Ovary (tissue), 9 donors: ENCODE results near the gene POLR3K. TPM values are rescaled to one million over a fixed set of nuclear protein-coding genes. Genes with fewer than 3 reads are reported as not detected.

Experiments used
- DNase-seq, 5 donors: peaks; one replicate each; pipeline ENCODE4 v3.0.0-alpha.2; 2019 to 2020
- H3K27ac ChIP-seq, 2 donors: fragments of 200-600 bp; one replicate each; pipeline versions ENCODE4 v1.5.1 to v1.8.0; 2019 to 2022
- H3K27me3 ChIP-seq: fragments of 200-600 bp; one replicate; pipeline ENCODE4 v1.8.0; 2022
- H3K36me3 ChIP-seq: fragments of 200-600 bp; sonication (generic); one replicate; pipeline ENCODE4 v1.5.1; 2019
- H3K4me1 ChIP-seq: one replicate; pipeline ENCODE4 v1.8.1; 2013; ENCODE audit warnings: mild to moderate bottlenecking, moderate library complexity; ENCODE audit not compliant: insufficient read depth
- H3K4me3 ChIP-seq: fragments of 200-600 bp; sonication (generic); one replicate; pipeline ENCODE4 v1.5.1; 2017
- H3K9me3 ChIP-seq, 2 donors: fragments of 200-600 bp in 1 of 2; sonication (generic) in 1 of 2; one replicate each; pipeline versions ENCODE4 v1.5.1 to v1.8.1; 2013 to 2019; ENCODE audit warnings: mild to moderate bottlenecking in 1 of 2, moderate library complexity in 1 of 2
- EP300 ChIP-seq: sonication (generic); formaldehyde crosslinking; IDR thresholded peaks from one replicate; pipeline ENCODE4 v1.6.1; 2017; ENCODE audit warnings: antibody characterized with exemption
- POLR2A ChIP-seq: fragments of 450-650 bp; IDR thresholded peaks from one replicate; pipeline ENCODE4 v1.6.1; 2017; ENCODE audit warnings: antibody characterized with exemption, mild to moderate bottlenecking, moderate library complexity
- WGBS, 3 donors: extraction: QIAGEN DNeasy Blood & Tissue Kit in 1 of 3; methylation state at CpG; one replicate each; pipeline versions ENCODE4 v1.1.5 to v1.1.7; 2013 to 2017; 5-methylcytosine and 5-hydroxymethylcytosine counted together
- intact Hi-C, 4 donors: fragments of 100-400 bp; cut with DNase I; formaldehyde crosslinking; loops; one replicate each; pipeline versions ENCODE4 v1.11.0 to v1.15.1; 2022 to 2023
- polyA plus RNA-seq, 2 donors: library from polyadenylated mRNA; stranded (reverse); fragments of 200-250 nt in 1 of 2; fragments of 350-450 nt in 1 of 2; fragmentation: Illumina TruSeq in 1 of 2; extraction: RNeasy Lipid Tissue Mini Kit (QIAGEN cat#74804) in 1 of 2; gene quantifications; one replicate each; pipeline ENCODE4 v1.2.3, GENCODE V29; 2013 to 2014
- total RNA-seq, 7 donors: library from RNA; depleted of rRNA in 2 of 7; stranded (reverse); fragments of >200 nt in 2 of 7; fragmentation: NEBNext Ultra II Directional in 3 of 7; extraction: Animal tissue kit (Norgen Biotek cat#: 25700) in 3 of 7; gene quantifications; one replicate each; pipeline versions ENCODE4 v1.1.0 to v1.2.4, GENCODE V29; 2016 to 2023
- TF ChIP-seq, protein P1 (sequence below), 3 donors: fragments of 450-650 bp in 2 of 3; fragments of 200-600 bp in 1 of 3; IDR thresholded peaks; one replicate each; pipeline versions ENCODE4 v1.5.1 to v1.8.0; 2016 to 2022; ENCODE audit warnings: antibody characterized with exemption in 3 of 3, mild to moderate bottlenecking in 1 of 3
- donor health status: DM: no; HTN: no; CAD: no; lungs with moderate emphysema.
- donor health status: DM: no; HTN: no; CAD: no.
- donor health status: Bipolar disorder and iron deficiency.
- donor health status: DM: yes; HTN: yes; CAD: no.
- donor health status: DM: no; HTN: no; CAD: no.
- donor health status: DM: yes; HTN: yes; CAD: no.

Gene POLR3K
- total and polyA plus RNA-seq, 9 donors, result 3.7 to 11.9 (median 9.9) TPM

- peak; percentile 63 to 79 (median 71) for DNase-seq
- TF ChIP-seq, protein P1, sequence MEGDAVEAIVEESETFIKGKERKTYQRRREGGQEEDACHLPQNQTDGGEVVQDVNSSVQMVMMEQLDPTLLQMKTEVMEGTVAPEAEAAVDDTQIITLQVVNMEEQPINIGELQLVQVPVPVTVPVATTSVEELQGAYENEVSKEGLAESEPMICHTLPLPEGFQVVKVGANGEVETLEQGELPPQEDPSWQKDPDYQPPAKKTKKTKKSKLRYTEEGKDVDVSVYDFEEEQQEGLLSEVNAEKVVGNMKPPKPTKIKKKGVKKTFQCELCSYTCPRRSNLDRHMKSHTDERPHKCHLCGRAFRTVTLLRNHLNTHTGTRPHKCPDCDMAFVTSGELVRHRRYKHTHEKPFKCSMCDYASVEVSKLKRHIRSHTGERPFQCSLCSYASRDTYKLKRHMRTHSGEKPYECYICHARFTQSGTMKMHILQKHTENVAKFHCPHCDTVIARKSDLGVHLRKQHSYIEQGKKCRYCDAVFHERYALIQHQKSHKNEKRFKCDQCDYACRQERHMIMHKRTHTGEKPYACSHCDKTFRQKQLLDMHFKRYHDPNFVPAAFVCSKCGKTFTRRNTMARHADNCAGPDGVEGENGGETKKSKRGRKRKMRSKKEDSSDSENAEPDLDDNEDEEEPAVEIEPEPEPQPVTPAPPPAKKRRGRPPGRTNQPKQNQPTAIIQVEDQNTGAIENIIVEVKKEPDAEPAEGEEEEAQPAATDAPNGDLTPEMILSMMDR (IDR thresholded peaks at IDR 0.05), result no peak
- TF ChIP-seq EP300 (no peak), POLR2A (no peak)
- peaks cover 38% of the 10 kb centered on the region for H3K4me1 ChIP-seq
- 22 to 42% (median 30%) methylated on average over 33 to 62 of the region's 62 CpGs for WGBS, 3 donors
- H3K4me3 ChIP-seq, result peak within 1 kb of the TSS; percentile 53
- no peaks in the 10 kb centered on the region for H3K36me3 ChIP-seq
- no peaks in the 10 kb centered on the region for H3K27me3 ChIP-seq
- no peaks in the 10 kb centered on the region for H3K9me3 ChIP-seq
- intact Hi-C loops, result no loop called here
- peak within 1 kb of the TSS; percentile 84 to 97 for H3K27ac ChIP-seq
Observed at GRCh38 chr16:72561-73548, 19.4 kb upstream of the POLR3K start, which contains the start of gene RHBDF1. TSS of gene RHBDF1 (minus strand) at chr16:72631. CDS start at chr16:65015, 7,616 bp downstream.

DNA sequence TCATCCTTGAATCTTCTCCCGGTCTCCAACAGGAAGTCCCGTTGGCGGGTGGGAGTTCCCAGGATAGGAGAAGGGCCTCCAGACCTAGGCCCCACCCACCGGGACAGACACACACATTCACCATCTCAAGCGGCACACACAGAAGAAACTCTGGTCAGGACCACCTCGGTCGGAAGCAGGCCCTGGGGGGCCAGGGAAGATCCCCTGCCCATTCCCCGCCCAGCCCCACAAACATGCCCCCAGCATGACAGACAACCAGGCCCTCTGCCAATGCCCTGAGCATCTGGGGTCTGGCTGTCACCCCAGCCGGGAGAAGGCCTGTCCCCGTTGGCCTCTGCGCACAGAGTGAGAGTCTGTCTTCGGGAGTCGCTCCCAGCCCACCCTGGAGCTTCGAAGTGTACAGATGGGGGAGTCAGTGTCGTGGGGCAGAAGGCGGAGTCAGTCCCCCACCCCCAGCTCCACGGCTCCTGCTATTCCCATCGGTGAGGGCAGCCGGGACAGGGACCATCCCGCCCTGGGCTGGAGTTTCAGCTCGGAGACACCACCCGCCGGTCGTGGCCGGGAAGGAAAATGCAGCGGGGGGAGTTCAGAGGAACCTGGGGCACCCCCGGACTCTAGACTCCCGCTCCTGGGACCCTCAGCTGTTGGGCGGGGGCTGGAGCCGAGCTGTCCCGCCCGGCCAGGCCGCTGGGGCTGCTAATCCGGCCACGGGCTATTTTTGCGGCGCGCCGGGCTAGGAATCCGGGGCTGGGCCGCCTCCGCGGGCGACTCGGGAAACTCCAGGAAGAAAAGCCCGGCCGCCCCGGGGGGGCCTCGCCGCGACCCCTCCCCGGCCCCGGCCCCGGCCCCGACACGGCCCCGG is 18.4 kb upstream of the POLR3K start:
- DNase-seq, result peak; percentile 75 to 86 (median 80)
- Histone ChIP-seq H3K4me1 (peaks cover 34% of the 10 kb centered on the region), H3K4me3 (peak overlapping the region; percentile 53), H3K27me3 (no peaks in the 10 kb centered on the region), H3K36me3 (no peaks in the 10 kb centered on the region), H3K27ac (peak overlapping the region; percentile 84 to 97), H3K9me3 (no peaks in the 10 kb centered on the region)
- TF ChIP-seq, protein P1 (IDR thresholded peaks at IDR 0.05), result peak in 1 of 3 donors; percentile 24
- TF ChIP-seq POLR2A (peak; percentile 52), EP300 (no peak)
- 0 to 8% (median 1%) methylated on average over 17 to 57 of the region's 57 CpGs for WGBS, 3 donors
- intact Hi-C loops, result no loop called here

DNA sequence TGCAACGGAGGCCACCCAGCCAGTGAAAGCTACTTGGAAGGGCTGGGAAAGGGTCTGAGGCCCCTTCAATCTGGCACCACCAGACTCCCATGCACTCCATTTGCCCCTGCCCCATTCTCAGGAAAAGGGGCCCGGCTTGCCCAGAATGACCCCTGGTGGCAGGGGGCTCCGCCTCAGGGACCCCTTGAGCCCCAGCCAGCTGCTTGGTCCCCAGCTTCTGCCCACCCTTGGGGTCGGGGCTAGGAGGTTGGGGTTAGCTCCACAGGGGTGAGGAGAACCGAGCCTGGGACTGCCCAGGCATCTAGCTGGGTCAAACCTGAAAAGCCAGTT is 17.8 kb upstream of the POLR3K start:
- no peaks in the 10 kb centered on the region for H3K27me3 ChIP-seq
- H3K4me3 ChIP-seq, result peak overlapping the region; percentile 53
- no peaks in the 10 kb centered on the region for H3K9me3 ChIP-seq
- intact Hi-C loops, result no loop called here
- H3K4me1 ChIP-seq, result peaks cover 34% of the 10 kb centered on the region
- peak overlapping the region; percentile 84 to 97 for H3K27ac ChIP-seq
- no peak for DNase-seq
- 31 to 46% (median 42%) methylated on average over 4 to 5 of the region's 5 CpGs for WGBS, 3 donors
- TF ChIP-seq, protein P1 (IDR thresholded peaks at IDR 0.05), result no peak
- TF ChIP-seq EP300 (no peak), POLR2A (no peak)
- H3K36me3 ChIP-seq, result no peaks in the 10 kb centered on the region

- H3K27ac ChIP-seq, result no peak overlapping the region
- H3K4me1 ChIP-seq, result peaks cover 22% of the 10 kb centered on the region
- DNase-seq, result no peak
- no peaks in the 10 kb centered on the region for H3K36me3 ChIP-seq
- TF ChIP-seq POLR2A (no peak), EP300 (no peak)
- TF ChIP-seq, protein P1 (IDR thresholded peaks at IDR 0.05), result no peak
- no peaks in the 10 kb centered on the region for H3K9me3 ChIP-seq
- intact Hi-C loops, result no loop called here
- no peaks in the 10 kb centered on the region for H3K27me3 ChIP-seq
- 73 to 83% (median 79%) methylated on average over 8 of the region's 8 CpGs for WGBS, 3 donors
- H3K4me3 ChIP-seq, result no peak overlapping the region
Observed at GRCh38 chr16:69181-69580, 15.8 kb upstream of the POLR3K start.
